Activated T-helper 9 cell treated with anti-CD3 and anti-CD28 coated beads, Interleukin-2, amount 50 U/mL, for 16 hours (primary cell): ENCODE measurements around the gene TANGO6.

Experiments
- DNase-seq: peaks from one replicate; pipeline ENCODE4 v3.0.0-alpha.2; 2020; ENCODE audit warnings: low read depth

Gene TANGO6

GRCh38 chr16:69105501-69106361 lies 262.4 kb downstream of the TANGO6 start, which contains the start of gene HAS3:
HAS3 (plus strand) TSS chr16:69105653; CDS start chr16:69109396, 3,743 bp downstream.
- no peak for DNase-seq

GRCh38 chr16:69106491-69107315 lies 263.4 kb downstream of the TANGO6 start:
- DNase-seq, result no peak

- no peak for DNase-seq
Observed at GRCh38 chr16:69107316-69107962, 264.1 kb downstream of the TANGO6 start.

- DNase-seq, result no peak
Observed at GRCh38 chr16:69108064-69108904, 265.0 kb downstream of the TANGO6 start.

- DNase-seq, result no peak
Observed at GRCh38 chr16:69108905-69109252, 265.5 kb downstream of the TANGO6 start.

- DNase-seq, result no peak
Observed at GRCh38 chr16:69109486-69110270, 266.3 kb downstream of the TANGO6 start.

- DNase-seq, result no peak
Observed at GRCh38 chr16:69110406-69110805, 267.1 kb downstream of the TANGO6 start.

DNA sequence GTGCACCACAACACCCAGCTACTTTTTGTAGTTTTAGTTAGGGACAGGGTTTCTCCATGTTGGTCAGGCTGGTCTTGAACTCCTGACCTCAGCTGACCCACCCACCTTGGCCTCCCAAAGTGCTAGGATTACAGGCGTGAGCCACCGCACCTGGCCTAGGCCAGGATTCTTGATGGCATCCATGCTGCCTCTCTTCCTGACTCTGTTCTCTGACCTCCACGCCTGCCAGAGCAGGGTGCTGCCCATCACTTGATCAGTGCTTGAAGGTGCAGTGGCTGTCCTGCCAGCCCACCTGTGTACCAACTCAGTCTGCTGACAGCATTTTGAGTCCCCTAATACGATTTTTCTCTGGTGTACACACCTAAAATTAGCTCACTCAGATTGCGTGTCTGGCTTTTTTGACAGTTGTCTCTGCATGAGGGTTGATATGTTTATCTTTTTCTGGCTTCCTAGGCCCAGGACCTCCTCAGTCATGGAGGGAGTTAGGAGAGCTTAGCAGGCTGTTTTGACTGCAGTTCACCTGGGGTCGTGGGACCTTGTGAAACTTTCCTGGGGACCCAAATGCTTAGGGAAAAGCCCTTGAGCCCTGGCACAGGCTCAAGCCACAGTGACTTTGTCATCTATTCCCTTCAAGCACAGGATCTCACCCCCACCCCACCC lies 268.0 kb downstream of the TANGO6 start:
- no peak for DNase-seq

DNA sequence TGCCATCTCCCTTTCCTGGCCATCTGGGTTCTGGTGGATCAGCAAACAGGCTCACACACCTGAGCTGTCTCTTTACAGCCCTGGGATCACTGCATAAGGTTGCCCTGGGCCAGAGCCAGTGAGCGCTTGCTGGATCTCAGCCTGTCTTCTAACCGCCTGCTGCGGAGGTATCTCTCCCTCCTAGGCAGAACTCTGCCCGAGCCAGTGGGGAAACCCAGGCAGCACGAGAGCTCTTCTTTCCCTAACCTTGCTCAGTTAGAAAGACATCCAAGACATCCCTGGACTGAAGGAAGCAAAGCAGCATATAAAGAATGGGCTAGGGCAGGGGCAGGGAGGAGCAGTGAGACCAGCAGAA lies 268.5 kb downstream of the TANGO6 start:
- no peak for DNase-seq

- no peak for DNase-seq
Observed at GRCh38 chr16:69112285-69113129, 269.2 kb downstream of the TANGO6 start.

DNA sequence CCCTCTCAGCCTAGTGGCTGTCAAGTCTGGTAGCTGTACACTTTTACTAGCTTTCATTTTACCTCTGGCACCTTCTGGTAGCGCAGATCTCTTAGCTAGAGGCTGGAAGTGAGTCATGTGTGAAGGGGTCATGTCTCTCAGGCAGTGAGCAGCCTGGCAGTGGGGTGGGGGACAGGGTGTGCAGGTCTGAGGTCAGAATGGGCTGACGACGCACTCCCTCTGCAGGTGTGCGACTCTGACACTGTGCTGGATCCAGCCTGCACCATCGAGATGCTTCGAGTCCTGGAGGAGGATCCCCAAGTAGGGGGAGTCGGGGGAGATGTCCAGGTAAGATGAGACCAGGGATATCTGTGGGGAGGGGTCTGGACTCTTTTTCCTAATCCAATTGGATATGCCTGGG lies 269.9 kb downstream of the TANGO6 start:
- no peak for DNase-seq

- no peak for DNase-seq
Observed at GRCh38 chr16:69114346-69114975, 271.1 kb downstream of the TANGO6 start.

GRCh38 chr16:69114976-69115355 lies 271.6 kb downstream of the TANGO6 start:
- no peak for DNase-seq

- DNase-seq, result no peak
Observed at GRCh38 chr16:69115361-69115760, 272.0 kb downstream of the TANGO6 start.

GRCh38 chr16:69115837-69116236 lies 272.5 kb downstream of the TANGO6 start:
- DNase-seq, result no peak

- no peak for DNase-seq
Observed at GRCh38 chr16:69116256-69116875, 273.0 kb downstream of the TANGO6 start.

- DNase-seq, result no peak
Observed at GRCh38 chr16:69116906-69117305, 273.6 kb downstream of the TANGO6 start.

DNA sequence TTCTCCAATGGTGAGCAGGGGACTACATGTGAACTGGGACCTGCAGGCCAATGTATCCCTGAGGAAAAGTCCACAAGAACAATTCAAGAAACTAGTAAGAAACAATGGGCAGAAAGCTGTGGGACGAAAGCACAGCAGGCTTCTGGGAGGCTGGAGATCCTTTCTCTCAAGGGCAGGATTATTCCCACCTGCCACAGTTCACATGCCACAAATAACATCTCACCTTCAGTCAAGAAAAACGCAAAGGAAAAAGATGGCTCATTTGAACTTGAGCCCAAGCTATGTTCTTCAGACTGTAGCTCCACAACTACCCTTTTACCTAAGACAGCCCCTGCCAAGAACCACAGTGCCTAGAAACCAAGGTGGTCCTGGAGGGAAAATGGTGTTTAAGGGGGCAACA lies 275.1 kb downstream of the TANGO6 start:
- no peak for DNase-seq

- no peak for DNase-seq
Observed at GRCh38 chr16:69118994-69119393, 275.7 kb downstream of the TANGO6 start.
